NCI-H187 (cell line): Measurements from ENCODE around the gene CRACR2B.

ENCODE experiments used
- DNase-seq, 2 experiments: peaks; one replicate each; lab custom pipeline; 2025; lab: John Stamatoyannopoulos, UW

Gene CRACR2B

GRCh38 chr11:839875-840617 is 12.3 kb downstream of the CRACR2B start:
- no peak for DNase-seq

GRCh38 chr11:841981-842369 is 14.3 kb downstream of the CRACR2B start:
- DNase-seq = no peak

GRCh38 chr11:842370-843002 is 14.8 kb downstream of the CRACR2B start, which contains the start of the genes POLR2L and TSPAN4:
Gene POLR2L (minus strand): TSS chr11:842529. CDS start chr11:842508, 21 bp downstream.
Gene TSPAN4 (plus strand): TSS chr11:842852. CDS start chr11:850305, 7,453 bp downstream.
- DNase-seq = peak; percentile 84 to 88

- DNase-seq = no peak
Measured at GRCh38 chr11:843086-843734, 15.5 kb downstream of the CRACR2B start.

GRCh38 chr11:843818-844692 is 16.3 kb downstream of the CRACR2B start:
- DNase-seq = no peak

- no peak for DNase-seq
Measured at GRCh38 chr11:844693-845644, 17.2 kb downstream of the CRACR2B start.

GRCh38 chr11:845872-846495 is 18.3 kb downstream of the CRACR2B start:
- no peak for DNase-seq

- no peak for DNase-seq
Measured at GRCh38 chr11:846496-847098, 18.9 kb downstream of the CRACR2B start.

- DNase-seq = no peak
Measured at GRCh38 chr11:847876-848275, 20.2 kb downstream of the CRACR2B start.

GRCh38 chr11:848380-848931 is 20.7 kb downstream of the CRACR2B start:
- no peak for DNase-seq

- peak; percentile 40 to 54 for DNase-seq
Measured at GRCh38 chr11:849104-849824, 21.5 kb downstream of the CRACR2B start.

GRCh38 chr11:849951-850774 is 22.4 kb downstream of the CRACR2B start:
- no peak for DNase-seq

- no peak for DNase-seq
Measured at GRCh38 chr11:850775-851763, 23.4 kb downstream of the CRACR2B start.

GRCh38 chr11:852762-853161 is 25.0 kb downstream of the CRACR2B start:
- DNase-seq = no peak

GRCh38 chr11:853682-854448 is 26.1 kb downstream of the CRACR2B start:
- DNase-seq = no peak
